Measurements from ENCODE around the gene TFCP2.
A peak's percentile ranks its signal among the peaks of the same experiment; 100 is the strongest.
"Not testable (repeated sequence)": the region's sequence is repeated elsewhere in the genome, so short reads cannot be mapped to it uniquely, and the experiment has no call there.

TFCP2 gene

GRCh38 chr12:51081421-51081820, 91.5 kb downstream of the TFCP2 start:
- DNase-seq: no peak

GRCh38 chr12:51080136-51080535, 92.8 kb downstream of the TFCP2 start:
- DNase-seq: no peak

- not testable (repeated sequence) for DNase-seq
Observed at GRCh38 chr12:51078866-51079265, 94.1 kb downstream of the TFCP2 start.

- DNase-seq: not testable (repeated sequence)
Observed at GRCh38 chr12:51078346-51078745, 94.6 kb downstream of the TFCP2 start.

- peak; percentile 28 for DNase-seq
Observed at GRCh38 chr12:51077930-51078329, 95.0 kb downstream of the TFCP2 start.

- DNase-seq: no peak
Observed at GRCh38 chr12:51076236-51076930, 96.6 kb downstream of the TFCP2 start.

GRCh38 chr12:51075390-51075789, 97.5 kb downstream of the TFCP2 start:
- no peak for DNase-seq

- no peak for DNase-seq
Observed at GRCh38 chr12:51071663-51072062, 101.3 kb downstream of the TFCP2 start.

GRCh38 chr12:51070004-51070403, 102.9 kb downstream of the TFCP2 start:
- DNase-seq: peak; percentile 26

GRCh38 chr12:51067771-51068170, 105.2 kb downstream of the TFCP2 start:
- DNase-seq: no peak

GRCh38 chr12:51067229-51067628, 105.7 kb downstream of the TFCP2 start:
- no peak for DNase-seq

GRCh38 chr12:51065530-51065929, 107.4 kb downstream of the TFCP2 start:
- DNase-seq: no peak

GRCh38 chr12:51062631-51063397, 110.1 kb downstream of the TFCP2 start:
- no peak for DNase-seq

- no peak for DNase-seq
Observed at GRCh38 chr12:51059086-51059485, 113.8 kb downstream of the TFCP2 start.

GRCh38 chr12:51056242-51056641, 116.7 kb downstream of the TFCP2 start:
- DNase-seq: no peak

GRCh38 chr12:51055060-51055459, 117.9 kb downstream of the TFCP2 start:
- DNase-seq: no peak

GRCh38 chr12:51051787-51052186, 121.1 kb downstream of the TFCP2 start:
- DNase-seq: no peak

- no peak for DNase-seq
Observed at GRCh38 chr12:51049525-51049924, 123.4 kb downstream of the TFCP2 start.

GRCh38 chr12:51048661-51049251, 124.2 kb downstream of the TFCP2 start:
- no peak for DNase-seq

- peak; percentile 98 for DNase-seq
Observed at GRCh38 chr12:51047655-51048540, 125.0 kb downstream of the TFCP2 start, which contains the start of gene LETMD1. TSS of gene LETMD1 (plus strand) at chr12:51048327. CDS start at chr12:51048357, 30 bp downstream.
